Superior temporal gyrus (tissue), 1 donor: ENCODE results near the gene SUN5.

Experiments
- DNase-seq: peaks from one replicate; pipeline ENCODE4 v3.0.0-alpha.2; 2016; ENCODE audit errors: extremely low spot score

The SUN5 gene

GRCh38 chr20:32995802-32996201, 8.4 kb downstream of the SUN5 start:
- DNase-seq = no peak

GRCh38 chr20:32993496-32994050, 10.7 kb downstream of the SUN5 start:
- DNase-seq = no peak

- DNase-seq = no peak
These were observed 12.2 kb downstream of the SUN5 start for GRCh38 chr20:32991792-32992641.

GRCh38 chr20:32991383-32991782, 12.8 kb downstream of the SUN5 start:
- DNase-seq = no peak

GRCh38 chr20:32990426-32990825, 13.8 kb downstream of the SUN5 start:
- no peak for DNase-seq

GRCh38 chr20:32989507-32990283, 14.5 kb downstream of the SUN5 start:
- DNase-seq = no peak

- no peak for DNase-seq
These were observed 16.2 kb downstream of the SUN5 start for GRCh38 chr20:32988008-32988407.

- no peak for DNase-seq
These were observed 17.0 kb downstream of the SUN5 start for GRCh38 chr20:32987044-32987825.

GRCh38 chr20:32986331-32986966, 17.8 kb downstream of the SUN5 start:
- DNase-seq = no peak

GRCh38 chr20:32985596-32985995, 18.6 kb downstream of the SUN5 start:
- no peak for DNase-seq

- DNase-seq = no peak
These were observed 19.4 kb downstream of the SUN5 start for GRCh38 chr20:32984631-32985354.

GRCh38 chr20:32984196-32984595, 20.0 kb downstream of the SUN5 start:
- DNase-seq = peak; percentile 88

GRCh38 chr20:32983459-32984112, 20.6 kb downstream of the SUN5 start:
- peak; percentile 22 for DNase-seq

- peak; percentile 38 for DNase-seq
These were observed 21.4 kb downstream of the SUN5 start for GRCh38 chr20:32982617-32983458.

GRCh38 chr20:32980990-32981389, 23.2 kb downstream of the SUN5 start:
- no peak for DNase-seq

GRCh38 chr20:32980131-32980941, 23.9 kb downstream of the SUN5 start:
- peak; percentile 88 for DNase-seq

- peak; percentile 20 for DNase-seq
These were observed 24.8 kb downstream of the SUN5 start for GRCh38 chr20:32979201-32979998.

- DNase-seq = no peak
These were observed 26.3 kb downstream of the SUN5 start for GRCh38 chr20:32978009-32978335.
